ENCODE measurements around the gene IL16.

- TF ChIP-seq CTCF (IDR thresholded peaks at IDR 0.05 in 8 of 11, conservative IDR thresholded peaks at IDR 0.05 in 3 of 11) (no peak), POLR2AphosphoS5 (IDR thresholded peaks at IDR 0.05) (no peak)
Measured at GRCh38 chr15:81275711-81276392, 79.2 kb downstream of the IL16 start.
